Immature natural killer cell (primary cell): Measurements from ENCODE around the gene SPAG4. TPM values are rescaled to one million over a fixed set of nuclear protein-coding genes. Genes with fewer than 3 reads are reported as not detected.
A peak's percentile ranks its signal among the peaks of the same experiment; 100 is the strongest.

Experiments
- DNase-seq, 3 donors: peaks; one replicate each; pipeline ENCODE4 v3.0.0; 2022; ENCODE audit warnings: mixed read lengths in 1 of 3
- H3K27ac Mint-ChIP-seq, 6 donors: one replicate each; pipeline ENCODE4 v1.8.0; 2020; ENCODE audit warnings: mixed read lengths in 6 of 6, mild to moderate bottlenecking in 5 of 6, inconsistent platforms in 4 of 6, moderate library complexity in 3 of 6
- H3K27me3 Mint-ChIP-seq, 3 donors: one replicate each; pipeline ENCODE4 v1.8.0; 2020 to 2021; ENCODE audit warnings: low read depth in 3 of 3, mild to moderate bottlenecking in 3 of 3, mixed read lengths in 3 of 3, moderate library complexity in 3 of 3, inconsistent platforms in 1 of 3
- H3K36me3 Mint-ChIP-seq, 3 donors: one replicate each; pipeline ENCODE4 v1.8.0; 2020; ENCODE audit warnings: mixed read lengths in 3 of 3, inconsistent platforms in 2 of 3, mild to moderate bottlenecking in 2 of 3
- H3K4me1 Mint-ChIP-seq, 2 donors: one replicate each; pipeline ENCODE4 v1.8.0; 2020; ENCODE audit warnings: inconsistent platforms in 2 of 2, mild to moderate bottlenecking in 2 of 2, mixed read lengths in 2 of 2, moderate library complexity in 1 of 2
- H3K4me3 Mint-ChIP-seq, 5 donors: one replicate each; pipeline ENCODE4 v1.8.0; 2020; ENCODE audit warnings: mild to moderate bottlenecking in 5 of 5, mixed read lengths in 5 of 5, inconsistent platforms in 3 of 5, moderate library complexity in 3 of 5
- H3K9me3 Mint-ChIP-seq, 6 donors: one replicate each; pipeline ENCODE4 v1.8.0; 2020; ENCODE audit warnings: mild to moderate bottlenecking in 6 of 6, mixed read lengths in 6 of 6, inconsistent platforms in 4 of 6, moderate library complexity in 3 of 6
- polyA plus RNA-seq, 3 donors: library from polyadenylated mRNA; unstranded; fragments of 300-500 nt; fragmentation: Illumina TruSeq; gene quantifications; one replicate each; pipeline ENCODE4 v1.2.3, GENCODE V29; 2021

Gene SPAG4
- polyA plus RNA-seq, 3 donors from 2014 or later = 0.56 to 0.89 TPM; not detected in 1

DNA sequence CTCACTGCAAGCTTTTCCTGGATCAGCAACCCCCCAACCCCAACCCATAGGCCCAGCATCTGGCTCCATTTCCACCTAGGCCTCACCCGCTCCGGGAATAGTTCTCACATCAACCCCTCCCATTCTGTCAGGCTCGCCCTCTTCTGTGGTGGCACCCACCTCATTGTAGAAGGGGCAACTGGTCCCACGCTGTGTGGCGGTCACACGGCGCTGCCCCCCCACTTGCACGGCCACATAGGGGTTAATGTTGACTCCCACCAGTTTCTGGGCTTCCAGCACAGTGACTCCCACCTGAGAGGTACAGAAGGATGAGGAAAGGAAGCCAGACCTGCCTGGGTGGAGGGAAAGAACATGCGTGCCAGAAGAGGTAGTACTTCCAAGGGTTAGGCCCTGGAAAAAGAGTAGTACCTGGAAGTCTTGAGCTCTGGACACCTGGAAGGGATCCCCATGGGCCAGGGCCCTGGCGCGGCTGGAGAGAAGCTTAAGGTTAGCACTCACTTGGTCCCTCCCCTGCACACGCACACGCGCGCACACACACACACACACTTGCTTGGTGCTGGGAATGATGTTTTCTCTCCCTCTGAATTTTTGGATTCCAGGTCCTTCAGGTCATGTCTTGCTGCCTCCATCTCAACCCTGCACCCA is 12.7 kb upstream of the SPAG4 start:
- DNase-seq = no peak
- peak overlapping the region in 1 of 6 donors; percentile 17 for H3K27ac Mint-ChIP-seq
- H3K27me3 Mint-ChIP-seq = peaks cover 5 to 20% (median 9%) of the 10 kb centered on the region in 3 donors
- H3K9me3 Mint-ChIP-seq = no peaks in the 10 kb centered on the region
- H3K4me1 Mint-ChIP-seq = peaks cover 9% of the 10 kb centered on the region in 2 donors
- H3K36me3 Mint-ChIP-seq = no peaks in the 10 kb centered on the region
- H3K4me3 Mint-ChIP-seq = peak overlapping the region in 3 of 5 donors; percentile 10 to 58 (median 46)

DNA sequence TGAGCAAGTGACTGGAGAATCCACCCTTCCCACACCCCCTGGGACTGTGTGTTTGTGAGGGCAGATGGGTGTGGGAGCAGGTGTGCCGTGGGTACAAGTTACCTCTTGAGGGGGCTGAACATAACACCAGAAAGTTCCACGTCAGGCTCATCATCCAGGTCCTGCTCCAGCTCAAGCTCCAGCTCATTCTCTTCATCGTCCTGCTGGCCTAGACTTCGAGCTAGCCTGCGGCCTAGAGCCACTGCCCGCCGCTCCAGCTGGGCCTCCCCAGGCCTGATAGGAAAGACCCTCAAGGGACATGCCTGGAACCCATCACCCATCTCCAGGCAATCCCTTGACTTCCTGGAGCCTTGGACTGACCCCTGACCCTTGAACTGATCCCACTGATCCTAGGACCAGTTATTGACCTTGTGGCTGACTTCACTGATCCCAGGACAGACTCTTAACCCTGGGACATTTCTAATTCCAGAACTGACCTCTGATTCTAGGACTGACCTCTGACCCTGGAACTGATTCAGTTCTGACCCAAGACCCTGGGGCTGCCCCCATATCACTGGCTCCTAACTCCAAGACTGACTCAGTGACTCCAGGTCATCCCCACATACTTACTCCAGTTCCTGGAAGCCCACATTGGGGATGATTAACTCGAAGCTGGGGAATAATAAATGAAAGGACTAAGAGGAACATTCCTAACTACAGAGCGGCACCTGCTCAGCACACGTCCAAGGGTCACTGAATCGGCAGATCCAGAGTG is 11.8 kb upstream of the SPAG4 start:
- Mint-ChIP-seq H3K4me3 (peak overlapping the region in 1 of 5 donors; percentile 58), H3K4me1 (peaks cover 9% of the 10 kb centered on the region in 2 donors), H3K36me3 (no peaks in the 10 kb centered on the region), H3K27ac (peak overlapping the region in 1 of 6 donors; percentile 17), H3K27me3 (peaks cover 9 to 15% (median 9%) of the 10 kb centered on the region in 3 donors), H3K9me3 (no peaks in the 10 kb centered on the region)
- no peak for DNase-seq

DNA sequence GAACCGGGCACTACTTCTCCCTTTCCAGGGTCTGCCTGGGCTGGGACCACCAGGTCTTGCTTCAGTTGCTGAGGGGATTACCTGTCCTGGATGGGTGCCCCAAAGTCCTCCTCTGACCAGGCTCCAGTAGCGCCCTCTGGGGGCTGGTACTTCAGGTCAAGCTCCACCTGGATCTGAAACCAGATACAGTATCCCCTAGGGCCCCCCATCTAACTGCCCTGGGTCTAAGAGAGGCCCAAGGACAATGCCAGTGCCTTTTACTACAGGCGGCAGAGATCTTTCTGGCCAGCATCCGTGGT is 11.2 kb upstream of the SPAG4 start:
- Mint-ChIP-seq H3K36me3 (no peaks in the 10 kb centered on the region), H3K27me3 (peaks cover 6 to 12% (median 7%) of the 10 kb centered on the region in 3 donors), H3K4me1 (peaks cover 9% of the 10 kb centered on the region in 2 donors), H3K27ac (no peak overlapping the region), H3K9me3 (no peaks in the 10 kb centered on the region), H3K4me3 (no peak overlapping the region)
- DNase-seq = peak in 1 of 3 donors; percentile 22

DNA sequence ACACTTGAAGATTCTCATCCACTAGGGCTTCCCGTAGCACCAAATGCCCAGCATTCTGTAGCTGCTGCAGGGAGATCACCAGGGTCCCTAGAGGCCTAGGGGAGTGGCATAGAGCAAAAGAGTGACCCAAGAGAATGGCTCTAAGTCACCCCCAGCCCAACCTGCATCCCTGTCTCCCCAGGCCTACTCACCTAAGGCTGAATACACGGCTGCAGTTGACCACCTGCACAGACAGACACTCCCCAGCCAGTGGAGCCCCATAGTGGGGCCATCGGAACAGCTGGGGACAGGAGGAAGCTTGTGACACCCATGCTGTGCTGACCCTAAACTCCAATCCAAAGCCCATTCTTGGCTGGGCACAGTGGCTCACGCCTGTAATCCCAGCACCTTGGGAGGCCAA is 9.5 kb upstream of the SPAG4 start:
- Mint-ChIP-seq H3K4me1 (peaks cover 4% of the 10 kb centered on the region in 2 donors), H3K36me3 (no peaks in the 10 kb centered on the region), H3K9me3 (no peaks in the 10 kb centered on the region), H3K4me3 (no peak overlapping the region), H3K27ac (no peak overlapping the region), H3K27me3 (peaks cover 3 to 7% (median 6%) of the 10 kb centered on the region in 3 donors)
- no peak for DNase-seq

DNA sequence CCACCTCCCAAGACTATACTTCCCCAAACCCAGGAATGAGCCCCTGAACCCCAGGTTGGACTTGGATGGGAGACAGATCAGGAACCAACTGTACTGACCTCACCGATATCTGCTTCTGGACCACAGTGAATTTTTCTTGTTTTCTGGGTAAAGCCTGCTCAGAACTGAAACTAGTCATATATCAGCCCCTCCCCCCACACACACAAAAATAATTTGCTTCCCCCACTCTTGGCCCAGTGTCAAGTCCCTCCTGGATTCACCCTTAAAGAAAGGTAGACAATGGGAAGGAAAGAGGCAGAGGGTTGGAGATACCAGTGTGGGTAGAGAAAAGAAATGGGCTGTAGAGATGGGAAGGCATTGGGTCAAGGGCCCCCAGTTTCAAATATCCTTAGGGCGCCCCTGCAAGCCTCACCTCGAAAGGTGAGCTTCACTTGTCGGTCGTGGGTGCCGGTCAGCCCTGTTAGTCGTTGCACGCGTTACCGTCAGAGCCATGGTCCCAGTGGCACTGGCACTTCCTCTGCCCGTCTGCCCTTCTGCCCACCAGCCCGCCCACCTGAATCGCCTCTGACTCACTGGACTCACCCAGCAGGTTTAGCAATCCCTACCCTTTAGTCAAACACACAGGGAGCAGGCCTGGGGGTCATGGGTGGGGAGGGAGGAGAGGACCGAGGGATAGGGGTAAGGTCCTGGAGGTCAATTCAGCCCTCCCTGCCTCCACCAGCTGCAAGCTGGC is 8.5 kb upstream of the SPAG4 start:
- H3K27me3 Mint-ChIP-seq = peaks cover 3 to 7% (median 6%) of the 10 kb centered on the region in 3 donors
- no peaks in the 10 kb centered on the region for H3K4me1 Mint-ChIP-seq
- no peak for DNase-seq
- no peaks in the 10 kb centered on the region for H3K36me3 Mint-ChIP-seq
- peak overlapping the region in 2 of 6 donors; percentile 4 to 37 for H3K27ac Mint-ChIP-seq
- H3K9me3 Mint-ChIP-seq = no peaks in the 10 kb centered on the region
- no peak overlapping the region for H3K4me3 Mint-ChIP-seq

DNA sequence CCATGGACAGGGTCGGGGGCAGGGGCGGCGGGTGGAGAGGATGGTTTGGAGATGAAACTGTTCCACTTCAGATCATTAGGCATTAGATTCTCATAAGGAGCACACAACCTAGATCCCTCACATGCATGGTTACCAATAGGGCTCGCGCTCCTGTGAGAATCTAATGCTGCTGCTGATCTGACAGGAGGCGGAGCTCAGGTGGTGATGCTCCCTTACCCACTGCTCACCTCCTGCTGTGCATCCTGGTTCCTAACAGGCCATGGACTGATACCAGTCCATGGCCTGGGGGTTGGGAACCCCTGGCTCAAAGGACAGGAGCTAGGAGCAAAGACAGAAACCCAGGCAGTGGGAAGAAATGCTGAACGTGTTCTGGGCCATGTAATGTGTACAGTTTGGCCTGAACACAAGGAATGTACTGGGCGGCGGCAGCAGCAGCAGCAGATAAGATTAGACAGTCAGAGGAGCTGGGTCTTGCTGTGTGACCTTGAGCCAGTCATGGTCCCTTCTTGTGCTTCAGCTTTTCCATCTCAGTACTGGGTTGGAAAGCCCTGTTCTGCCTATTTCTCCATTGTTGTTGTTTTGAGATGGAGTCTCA is 4.7 kb upstream of the SPAG4 start:
- no peaks in the 10 kb centered on the region for H3K9me3 Mint-ChIP-seq
- H3K4me3 Mint-ChIP-seq = no peak overlapping the region
- H3K27me3 Mint-ChIP-seq = peaks cover 16 to 25% (median 18%) of the 10 kb centered on the region in 3 donors
- no peaks in the 10 kb centered on the region for H3K36me3 Mint-ChIP-seq
- no peak overlapping the region for H3K27ac Mint-ChIP-seq
- peaks cover 9 to 13% of the 10 kb centered on the region in 2 donors for H3K4me1 Mint-ChIP-seq
- DNase-seq = no peak

DNA sequence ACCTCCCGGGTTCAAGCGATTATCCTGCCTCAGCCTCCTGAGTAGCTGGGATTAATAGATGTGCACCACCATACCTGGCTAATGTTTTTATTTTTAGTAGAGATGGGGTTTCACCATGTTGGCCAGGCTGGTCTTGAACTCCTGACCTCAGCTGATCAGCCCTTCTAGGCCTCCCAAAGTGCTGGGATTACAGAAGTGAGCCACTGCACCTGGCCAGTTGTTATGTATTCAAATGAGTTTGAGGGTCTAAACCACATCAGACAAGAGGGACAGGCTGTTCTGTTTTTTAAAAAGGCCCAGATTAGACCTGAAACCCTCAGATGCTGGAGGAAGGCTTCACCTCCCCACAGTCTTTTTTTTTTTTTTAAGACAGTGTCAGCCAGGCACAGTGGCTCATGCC is 4.1 kb upstream of the SPAG4 start:
- no peaks in the 10 kb centered on the region for H3K36me3 Mint-ChIP-seq
- no peak overlapping the region for H3K27ac Mint-ChIP-seq
- H3K27me3 Mint-ChIP-seq = peaks cover 20 to 30% (median 23%) of the 10 kb centered on the region in 3 donors
- H3K4me3 Mint-ChIP-seq = no peak overlapping the region
- DNase-seq = no peak
- peaks cover 11 to 17% of the 10 kb centered on the region in 2 donors for H3K4me1 Mint-ChIP-seq
- no peaks in the 10 kb centered on the region for H3K9me3 Mint-ChIP-seq

DNA sequence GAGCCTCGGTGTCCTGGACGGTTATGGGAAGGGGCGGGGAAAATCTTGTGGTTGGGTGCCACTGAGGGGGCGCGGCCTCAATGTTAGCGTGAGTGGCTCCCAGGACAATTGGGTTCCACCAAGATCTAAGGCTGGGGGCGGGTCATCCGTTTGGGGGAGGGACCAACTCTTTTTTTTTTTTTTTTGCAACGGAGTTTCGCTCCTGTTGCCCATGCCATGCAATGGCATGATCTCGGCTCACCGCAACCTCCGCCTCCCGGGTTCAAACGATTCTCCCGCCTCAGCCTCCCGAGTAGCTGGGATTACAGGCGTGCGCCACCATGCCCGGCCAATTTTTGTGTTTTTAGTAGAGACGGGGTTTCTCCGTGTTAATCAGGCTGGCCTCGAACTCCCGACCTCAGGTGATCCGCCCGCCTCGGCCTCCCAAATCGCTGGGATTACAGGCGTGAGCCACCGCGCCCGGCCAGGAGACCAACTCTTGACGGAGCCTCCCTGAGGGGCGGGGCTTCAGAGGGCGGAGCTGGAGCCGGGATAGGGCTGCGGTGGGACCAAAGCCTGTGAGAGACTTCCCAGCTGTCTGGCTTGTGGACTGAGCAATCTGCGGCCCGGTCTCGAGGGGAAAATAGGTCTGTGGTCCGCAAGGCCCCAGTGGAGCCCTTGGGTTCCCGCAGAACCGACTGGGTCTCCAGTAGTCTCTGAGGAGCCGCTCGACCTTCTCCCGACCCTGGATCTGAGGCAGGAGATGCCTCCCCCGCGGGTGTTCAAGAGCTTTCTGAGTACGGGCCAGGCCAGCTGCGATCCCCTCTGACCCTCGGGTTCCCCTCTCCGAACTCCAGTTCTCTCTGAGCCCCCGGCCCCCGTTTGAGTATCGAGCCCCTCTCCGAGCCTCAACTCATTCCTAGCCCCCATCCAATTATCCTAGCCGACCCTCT is 1.1 kb downstream of the SPAG4 start:
- Mint-ChIP-seq H3K4me3 (peak overlapping the region; percentile 87 to 94 (median 90)), H3K27ac (peak overlapping the region; percentile 76 to 100 (median 100)), H3K4me1 (peaks cover 42 to 49% of the 10 kb centered on the region in 2 donors), H3K27me3 (peaks cover 25 to 39% (median 33%) of the 10 kb centered on the region in 3 donors), H3K36me3 (no peaks in the 10 kb centered on the region), H3K9me3 (no peaks in the 10 kb centered on the region)
- DNase-seq = peak; percentile 57 to 99 (median 71)

DNA sequence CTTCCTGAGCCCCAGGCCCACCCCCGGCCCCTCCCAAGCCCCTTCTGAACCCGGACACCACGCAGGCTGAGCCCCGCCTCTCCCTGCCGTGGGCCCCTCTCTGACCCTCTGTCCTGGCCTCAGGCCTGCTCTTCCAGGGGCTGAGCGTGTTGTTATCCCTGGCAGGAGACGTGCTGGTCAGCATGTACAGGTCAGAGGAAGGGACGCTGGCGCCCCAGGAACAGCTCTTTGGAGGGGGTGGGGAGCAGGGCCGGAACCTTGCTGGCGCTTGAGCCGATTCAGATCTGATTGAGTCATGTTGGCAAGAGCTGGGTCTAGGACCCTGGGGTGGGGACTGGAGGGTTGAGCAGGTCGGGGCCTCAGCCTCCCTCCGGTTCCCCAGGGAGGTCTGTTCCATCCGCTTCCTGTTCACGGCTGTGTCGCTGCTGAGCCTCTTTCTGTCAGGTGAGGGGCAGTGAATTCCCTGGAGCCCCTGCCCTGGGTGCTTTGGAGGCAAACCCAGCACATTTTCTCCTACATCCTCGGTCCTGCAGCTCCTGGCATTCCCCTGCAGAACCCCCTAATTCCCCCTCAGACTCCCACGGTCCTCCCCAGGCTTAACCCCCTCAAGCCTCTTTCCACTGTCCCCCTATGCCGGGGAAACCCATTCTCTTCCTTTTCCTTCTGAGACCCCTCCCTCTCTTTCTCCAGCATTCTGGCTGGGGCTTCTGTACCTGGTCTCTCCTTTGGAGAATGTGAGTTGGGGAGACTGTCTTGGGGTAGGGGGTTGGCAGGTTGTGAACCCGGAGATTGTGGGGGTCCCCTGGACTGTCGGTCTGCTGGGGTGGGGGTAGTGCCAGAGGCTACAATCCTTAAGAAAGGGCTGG is 2.0 kb downstream of the SPAG4 start:
- peaks cover 42 to 49% of the 10 kb centered on the region in 2 donors for H3K4me1 Mint-ChIP-seq
- peak overlapping the region; percentile 87 to 94 (median 90) for H3K4me3 Mint-ChIP-seq
- H3K27ac Mint-ChIP-seq = peak overlapping the region in 5 of 6 donors; percentile 76 to 100 (median 92)
- peaks cover 25 to 37% (median 31%) of the 10 kb centered on the region in 3 donors for H3K27me3 Mint-ChIP-seq
- no peaks in the 10 kb centered on the region for H3K36me3 Mint-ChIP-seq
- H3K9me3 Mint-ChIP-seq = no peaks in the 10 kb centered on the region
- peak; percentile 23 to 37 (median 36) for DNase-seq

DNA sequence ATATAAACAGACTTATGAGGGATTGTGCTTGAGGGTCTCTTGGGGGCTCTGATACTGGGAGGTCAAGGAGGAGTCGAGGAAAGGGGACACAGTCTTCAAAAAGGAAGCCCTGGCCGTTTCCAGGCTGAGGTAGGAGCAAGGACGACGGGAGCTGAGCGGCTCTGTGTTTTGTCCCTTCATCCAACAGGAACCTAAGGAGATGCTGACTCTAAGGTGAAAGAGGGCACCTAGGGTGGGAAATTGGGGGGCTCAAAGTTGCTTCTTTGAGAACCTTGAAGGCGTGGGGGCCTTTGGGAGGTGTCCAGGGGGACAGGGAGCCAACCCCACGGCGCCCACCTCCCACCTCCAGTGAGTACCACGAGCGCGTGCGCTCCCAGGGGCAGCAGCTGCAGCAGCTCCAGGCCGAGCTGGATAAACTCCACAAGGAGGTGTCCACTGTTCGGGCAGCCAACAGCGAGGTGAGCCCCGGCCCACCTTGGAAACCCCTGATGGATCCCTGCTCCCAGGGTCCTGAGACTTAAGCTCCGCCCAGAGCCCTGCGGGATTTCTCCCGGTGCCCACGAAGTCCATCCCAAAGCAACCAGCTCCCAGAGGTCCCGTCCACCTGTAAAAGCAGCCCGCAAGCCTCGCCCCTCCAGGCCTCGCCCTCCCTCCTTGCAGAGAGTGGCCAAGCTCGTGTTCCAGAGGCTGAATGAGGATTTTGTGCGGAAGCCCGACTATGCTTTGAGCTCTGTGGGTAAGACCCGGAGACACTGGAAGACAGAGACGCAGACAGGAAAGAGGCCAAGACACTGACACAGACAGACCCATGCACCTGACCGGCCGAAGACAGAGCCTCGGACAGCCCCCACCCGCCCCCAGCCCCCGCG is 2.9 kb downstream of the SPAG4 start:
- peak; percentile 17 to 28 (median 27) for DNase-seq
- Mint-ChIP-seq H3K4me1 (peaks cover 42 to 49% of the 10 kb centered on the region in 2 donors), H3K27me3 (peaks cover 25 to 37% (median 29%) of the 10 kb centered on the region in 3 donors), H3K36me3 (no peaks in the 10 kb centered on the region), H3K4me3 (peak overlapping the region; percentile 87 to 94 (median 90)), H3K9me3 (no peaks in the 10 kb centered on the region), H3K27ac (peak overlapping the region; percentile 60 to 100 (median 91))
